Osteocyte (in vitro differentiated cells): ENCODE measurements around the gene COG6. TPM values are rescaled to one million over a fixed set of nuclear protein-coding genes. Genes with fewer than 3 reads are reported as not detected.

Experiments used
- DNase-seq: peaks from one replicate; pipeline ENCODE4 v3.0.0; 2021; ENCODE audit warnings: mixed read lengths; ENCODE audit not compliant: unreplicated experiment; ENCODE audit errors: extremely low spot score
- H3K27ac Mint-ChIP-seq: one replicate; pipeline ENCODE4 v1.8.0; 2021; ENCODE audit warnings: mild to moderate bottlenecking, mixed read lengths; ENCODE audit not compliant: unreplicated experiment
- H3K27me3 Mint-ChIP-seq: one replicate; pipeline ENCODE4 v1.8.0; 2021; ENCODE audit warnings: mixed read lengths; ENCODE audit not compliant: unreplicated experiment
- H3K36me3 Mint-ChIP-seq: one replicate; pipeline ENCODE4 v1.8.0; 2021; ENCODE audit warnings: mixed read lengths; ENCODE audit not compliant: unreplicated experiment
- H3K4me1 Mint-ChIP-seq: one replicate; pipeline ENCODE4 v1.8.0; 2021; ENCODE audit warnings: mixed read lengths; ENCODE audit not compliant: unreplicated experiment
- H3K4me3 Mint-ChIP-seq: one replicate; pipeline ENCODE4 v1.8.0; 2021; ENCODE audit warnings: mild to moderate bottlenecking, moderate library complexity, mixed read lengths; ENCODE audit not compliant: unreplicated experiment
- H3K9me3 Mint-ChIP-seq: one replicate; pipeline ENCODE4 v1.8.0; 2021; ENCODE audit warnings: mixed read lengths; ENCODE audit not compliant: unreplicated experiment
- CTCF ChIP-seq: fragments of 200-600 bp; sonication (generic); IDR thresholded peaks from 2 replicates; pipeline ENCODE4 v1.5.0; 2021; ENCODE audit warnings: antibody characterized with exemption, mild to moderate bottlenecking, moderate library complexity
- total RNA-seq: library from RNA; stranded (reverse); gene quantifications from 2 replicates; pipeline ENCODE4 v1.2.1, GENCODE V29; 2021

The COG6 gene
- total RNA-seq, 1 donor from 2014 or later: 38.7 TPM

GRCh38 chr13:39765801-39766463 is 110.5 kb downstream of the COG6 start:
- no peaks in the 10 kb centered on the region for H3K36me3 Mint-ChIP-seq
- H3K9me3 Mint-ChIP-seq: peaks cover 4% of the 10 kb centered on the region
- DNase-seq: no peak
- no peak overlapping the region for H3K27ac Mint-ChIP-seq
- no peaks in the 10 kb centered on the region for H3K27me3 Mint-ChIP-seq
- H3K4me1 Mint-ChIP-seq: peaks cover 10% of the 10 kb centered on the region
- peak; percentile 48 for TF ChIP-seq CTCF
- no peak overlapping the region for H3K4me3 Mint-ChIP-seq

GRCh38 chr13:39766464-39767158 is 111.1 kb downstream of the COG6 start:
- peaks cover 10% of the 10 kb centered on the region for H3K4me1 Mint-ChIP-seq
- no peak for TF ChIP-seq CTCF
- H3K9me3 Mint-ChIP-seq: peaks cover 4% of the 10 kb centered on the region
- H3K27ac Mint-ChIP-seq: no peak overlapping the region
- DNase-seq: no peak
- no peaks in the 10 kb centered on the region for H3K36me3 Mint-ChIP-seq
- H3K27me3 Mint-ChIP-seq: no peaks in the 10 kb centered on the region
- H3K4me3 Mint-ChIP-seq: no peak overlapping the region

- DNase-seq: no peak
- Mint-ChIP-seq H3K4me1 (peaks cover 10% of the 10 kb centered on the region), H3K9me3 (peaks cover 4% of the 10 kb centered on the region), H3K27me3 (no peaks in the 10 kb centered on the region), H3K4me3 (no peak overlapping the region), H3K36me3 (peaks cover 3% of the 10 kb centered on the region), H3K27ac (no peak overlapping the region)
- TF ChIP-seq CTCF: no peak
Measured at GRCh38 chr13:39767791-39768517, 112.5 kb downstream of the COG6 start.

- Mint-ChIP-seq H3K27me3 (no peaks in the 10 kb centered on the region), H3K27ac (no peak overlapping the region), H3K4me1 (peaks cover 10% of the 10 kb centered on the region), H3K36me3 (peaks cover 3% of the 10 kb centered on the region), H3K9me3 (peaks cover 4% of the 10 kb centered on the region), H3K4me3 (no peak overlapping the region)
- DNase-seq: no peak
- no peak for TF ChIP-seq CTCF
Measured at GRCh38 chr13:39768962-39769361, 113.5 kb downstream of the COG6 start.
